HG03558 (cell line): ENCODE measurements around the gene KRT82.
"Not testable (repeated sequence)": the region's sequence is repeated elsewhere in the genome, so short reads cannot be mapped to it uniquely, and the experiment has no call there.

ENCODE experiments used
- ATAC-seq: cut with Tn5 transposase; IDR thresholded peaks from one replicate; pipeline ENCODE4 v1.9.1; 2021; ENCODE audit warnings: moderate number of reproducible peaks; ENCODE audit not compliant: unreplicated experiment; ENCODE audit errors: extremely low read depth

KRT82 gene

GRCh38 chr12:52413782-52414345, 7.7 kb upstream of the KRT82 start:
- no peak for ATAC-seq

GRCh38 chr12:52413202-52413601, 7.1 kb upstream of the KRT82 start:
- ATAC-seq = no peak

GRCh38 chr12:52411815-52412214, 5.7 kb upstream of the KRT82 start:
- ATAC-seq = no peak

- not testable (repeated sequence) for ATAC-seq
Measured at GRCh38 chr12:52410589-52411248, 4.6 kb upstream of the KRT82 start.

- no peak for ATAC-seq
Measured at GRCh38 chr12:52407918-52408317, 1.8 kb upstream of the KRT82 start.

GRCh38 chr12:52404951-52405350, 1.2 kb downstream of the KRT82 start:
- no peak for ATAC-seq

- ATAC-seq = no peak
Measured at GRCh38 chr12:52403561-52403960, 2.6 kb downstream of the KRT82 start.

GRCh38 chr12:52402873-52403540, 3.1 kb downstream of the KRT82 start:
- no peak for ATAC-seq

GRCh38 chr12:52402377-52402776, 3.8 kb downstream of the KRT82 start:
- no peak for ATAC-seq

GRCh38 chr12:52401926-52402325, 4.2 kb downstream of the KRT82 start:
- ATAC-seq = no peak

- ATAC-seq = no peak
Measured at GRCh38 chr12:52401526-52401925, 4.6 kb downstream of the KRT82 start.

- no peak for ATAC-seq
Measured at GRCh38 chr12:52400906-52401305, 5.2 kb downstream of the KRT82 start.

GRCh38 chr12:52399756-52400155, 6.4 kb downstream of the KRT82 start:
- ATAC-seq = no peak

- ATAC-seq = no peak
Measured at GRCh38 chr12:52398176-52398575, 8.0 kb downstream of the KRT82 start.

GRCh38 chr12:52396656-52397055, 9.5 kb downstream of the KRT82 start:
- no peak for ATAC-seq

- ATAC-seq = no peak
Measured at GRCh38 chr12:52395761-52396434, 10.2 kb downstream of the KRT82 start.

- no peak for ATAC-seq
Measured at GRCh38 chr12:52394836-52395405, 11.2 kb downstream of the KRT82 start.

- no peak for ATAC-seq
Measured at GRCh38 chr12:52392465-52393007, 13.6 kb downstream of the KRT82 start.

- no peak for ATAC-seq
Measured at GRCh38 chr12:52391618-52392002, 14.5 kb downstream of the KRT82 start.

- no peak for ATAC-seq
Measured at GRCh38 chr12:52390739-52391617, 15.2 kb downstream of the KRT82 start.
